Stimulated activated CD4-positive, alpha-beta T cell treated with anti-CD3 and anti-CD28 coated beads, Interleukin-15, amount 100 ng/mL, for 24 hours (primary cell): ENCODE measurements around the gene UBA3.
A peak's percentile ranks its signal among the peaks of the same experiment; 100 is the strongest.

ENCODE experiments used
- DNase-seq: peaks from one replicate; pipeline ENCODE4 v3.0.0-alpha.2; 2020

The UBA3 gene

GRCh38 chr3:69065318-69065964 is 14.7 kb downstream of the UBA3 start:
- DNase-seq = no peak

DNA sequence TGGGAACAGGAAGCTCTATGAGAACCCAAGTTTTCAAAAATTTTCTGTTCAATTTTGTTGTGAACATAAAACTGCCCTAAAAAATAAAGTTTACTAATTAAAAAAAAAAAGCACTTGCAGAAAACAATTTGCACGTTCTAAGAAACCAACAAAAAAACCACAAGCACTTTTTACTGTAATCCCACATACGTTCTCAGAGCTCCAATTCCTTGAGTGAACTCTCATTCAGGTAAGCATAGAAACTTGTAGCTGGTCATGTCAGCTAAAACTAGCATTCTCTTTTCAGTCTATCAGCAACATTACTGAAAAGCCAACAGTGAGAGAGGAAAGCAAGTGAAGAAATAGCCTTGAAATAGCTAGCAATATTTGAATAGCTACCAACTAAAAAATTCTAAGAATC is 16.5 kb downstream of the UBA3 start:
- no peak for DNase-seq

DNA sequence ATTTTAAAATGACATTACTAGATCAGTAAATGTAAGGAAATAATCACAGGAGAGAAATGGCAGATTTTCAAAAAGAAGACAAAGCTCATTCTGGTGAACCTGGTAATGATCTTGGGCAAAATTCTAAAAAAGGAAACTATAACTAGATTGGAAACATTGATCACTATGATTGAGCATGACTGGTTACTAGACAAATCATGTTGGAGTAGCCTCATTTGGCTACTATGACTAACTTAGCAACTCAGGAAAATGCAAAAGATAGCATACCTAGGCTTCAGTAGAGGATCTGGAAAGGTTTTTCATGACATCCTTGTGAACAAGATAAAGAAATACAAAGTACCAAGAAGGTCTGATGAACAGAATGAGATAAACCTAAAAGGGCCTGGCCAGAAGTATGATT is 20.5 kb downstream of the UBA3 start:
- no peak for DNase-seq

DNA sequence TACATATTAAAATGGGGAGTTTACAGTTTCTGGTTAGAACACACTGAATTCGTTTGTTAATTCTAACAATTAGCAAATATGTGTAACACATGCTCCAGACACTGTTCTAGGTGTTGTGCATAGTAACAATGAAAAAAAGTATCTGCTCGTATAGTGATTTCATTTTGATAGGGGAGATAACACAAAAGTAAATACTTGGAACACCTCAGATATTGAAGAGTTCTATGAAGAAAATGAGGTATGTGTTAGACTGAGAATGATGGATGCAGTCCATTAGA is 21.3 kb downstream of the UBA3 start:
- DNase-seq = no peak

DNA sequence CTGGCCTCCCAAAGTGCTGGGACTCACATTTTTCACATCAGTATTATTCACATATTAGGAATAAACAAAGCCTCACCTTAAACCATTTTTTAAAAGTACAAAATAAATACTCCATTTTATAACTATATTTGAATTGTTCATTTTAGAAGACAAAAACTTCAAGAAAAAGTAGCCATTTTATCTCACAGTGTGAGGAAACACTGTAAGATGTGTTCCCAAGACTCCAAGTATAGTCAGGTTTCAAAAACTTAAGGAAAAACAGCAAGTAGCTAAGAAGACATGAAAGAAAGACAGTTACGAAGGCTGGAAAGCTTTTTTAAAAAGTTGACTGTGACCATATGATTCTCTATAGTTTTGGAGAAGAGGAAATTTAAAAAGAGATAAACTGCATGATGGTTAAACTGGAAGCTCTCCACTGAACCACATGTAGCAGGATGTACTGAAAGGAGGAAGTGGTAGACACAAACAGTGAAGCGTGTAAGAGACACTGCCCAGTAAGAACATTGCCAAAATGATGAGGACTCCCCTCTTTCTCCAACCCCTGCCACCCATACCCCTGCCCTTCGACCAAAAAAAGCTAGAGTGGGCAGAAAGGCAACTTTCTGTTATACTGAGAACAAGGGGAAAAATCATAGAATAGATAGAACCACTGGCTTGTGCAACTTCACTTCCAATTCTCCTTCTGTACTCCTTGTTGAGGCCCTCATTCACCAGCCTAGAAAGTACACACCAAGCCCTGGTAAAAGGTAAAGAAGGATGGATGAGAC is 21.8 kb downstream of the UBA3 start:
- no peak for DNase-seq

DNA sequence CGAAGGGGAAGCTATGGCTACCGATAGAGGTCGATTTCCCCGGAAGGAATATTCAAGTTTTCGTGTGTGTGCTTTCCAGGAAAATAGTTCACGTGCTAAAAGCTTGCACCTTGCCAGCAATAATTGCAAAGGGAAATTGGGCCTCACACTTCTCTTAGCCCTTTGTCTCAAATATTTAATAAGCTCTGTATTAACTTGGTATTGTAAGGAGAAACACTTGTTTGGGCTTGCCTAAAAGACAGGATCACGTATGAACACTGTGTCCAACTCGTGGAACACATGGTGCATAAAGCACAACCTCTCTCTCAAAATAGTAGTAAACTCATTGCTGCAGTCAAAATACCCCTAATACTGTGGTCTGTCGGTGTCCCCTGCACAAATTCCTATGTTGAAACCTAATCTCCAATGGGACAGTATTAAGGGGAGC is 27.7 kb downstream of the UBA3 start:
- no peak for DNase-seq

DNA sequence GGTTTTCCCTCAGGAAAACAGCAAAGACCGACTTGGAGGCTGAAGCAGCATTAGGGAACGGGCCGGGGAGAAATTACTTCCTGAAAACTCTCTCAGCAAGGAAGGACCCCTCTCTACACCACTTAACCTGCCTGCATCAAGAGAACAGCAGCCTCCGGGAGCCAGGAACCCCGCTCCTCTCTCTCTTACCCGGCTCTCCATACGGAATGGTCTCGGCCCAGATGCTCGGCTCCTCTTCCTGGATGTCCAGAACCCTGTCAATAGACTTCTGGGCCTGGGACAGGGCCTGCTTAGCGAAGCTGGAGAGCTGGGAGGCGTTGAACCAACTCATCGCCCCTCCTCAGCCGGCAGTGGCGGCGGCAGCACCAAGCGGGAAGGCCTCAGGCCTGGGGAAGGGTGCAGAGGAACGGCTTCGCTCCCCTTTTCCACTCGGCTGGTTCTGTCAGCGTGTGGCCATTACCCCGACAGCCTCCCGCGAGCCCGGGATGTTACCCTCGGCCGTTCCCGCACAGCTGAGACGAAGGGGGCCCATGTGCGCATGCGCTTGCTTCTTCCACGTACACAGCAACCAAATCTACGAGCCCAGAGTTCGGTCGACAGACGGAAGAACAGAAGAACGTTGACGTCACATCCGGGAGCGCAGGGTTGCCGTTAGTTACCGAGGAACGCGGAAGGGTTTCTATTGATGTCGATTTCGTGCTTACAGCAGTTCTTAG is 28.3 kb downstream of the UBA3 start, which contains the start of gene TMF1:
TMF1 (minus strand) TSS at position 578 of the 716 bp plus-strand sequence; CDS start at position 331, 247 bp downstream.
- DNase-seq = peak; percentile 98

GRCh38 chr3:69048990-69049389 is 31.2 kb downstream of the UBA3 start:
- DNase-seq = no peak

DNA sequence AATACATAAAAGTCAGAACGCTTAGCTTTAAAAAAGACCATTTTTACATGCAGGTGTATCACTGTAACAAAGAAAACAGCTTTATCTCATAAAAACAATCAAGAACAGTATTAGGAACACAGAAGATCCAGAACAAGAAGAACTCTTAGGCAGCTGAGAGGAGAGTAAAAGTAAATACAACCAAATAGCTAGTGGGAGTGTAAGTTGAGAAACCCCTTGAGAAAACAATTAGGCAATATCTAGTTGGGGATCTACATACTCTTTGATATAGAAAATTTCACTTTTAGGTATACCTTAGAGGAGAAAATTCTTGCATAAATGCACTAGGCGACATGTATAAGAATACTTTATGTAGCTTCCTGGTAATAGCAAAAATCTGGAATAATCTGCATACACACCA is 35.6 kb downstream of the UBA3 start:
- no peak for DNase-seq

GRCh38 chr3:69033470-69033869 is 46.7 kb downstream of the UBA3 start:
- no peak for DNase-seq

- DNase-seq = no peak
These were observed 47.4 kb downstream of the UBA3 start for GRCh38 chr3:69032737-69033136.

- DNase-seq = no peak
These were observed 48.0 kb downstream of the UBA3 start for GRCh38 chr3:69032142-69032541.

- DNase-seq = no peak
These were observed 48.5 kb downstream of the UBA3 start for GRCh38 chr3:69031635-69032034.

DNA sequence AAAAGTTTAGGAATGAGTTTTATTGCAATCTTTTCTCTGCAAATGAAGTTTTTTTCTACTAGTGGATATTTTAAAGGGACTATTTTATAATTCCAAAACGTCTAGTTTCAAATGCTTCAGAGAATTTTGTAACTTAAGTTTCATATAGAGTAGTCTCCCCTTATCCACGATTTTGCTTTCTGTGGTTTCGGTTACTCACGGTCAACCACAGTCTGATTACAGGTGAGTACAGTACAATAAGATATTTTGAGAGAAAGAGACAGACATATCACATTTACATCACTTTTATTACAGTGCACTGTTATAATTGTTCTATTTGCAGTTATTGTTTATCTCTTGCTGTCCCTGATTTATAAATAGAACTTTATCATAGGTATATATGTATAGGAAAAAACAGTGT is 59.3 kb downstream of the UBA3 start:
- no peak for DNase-seq

DNA sequence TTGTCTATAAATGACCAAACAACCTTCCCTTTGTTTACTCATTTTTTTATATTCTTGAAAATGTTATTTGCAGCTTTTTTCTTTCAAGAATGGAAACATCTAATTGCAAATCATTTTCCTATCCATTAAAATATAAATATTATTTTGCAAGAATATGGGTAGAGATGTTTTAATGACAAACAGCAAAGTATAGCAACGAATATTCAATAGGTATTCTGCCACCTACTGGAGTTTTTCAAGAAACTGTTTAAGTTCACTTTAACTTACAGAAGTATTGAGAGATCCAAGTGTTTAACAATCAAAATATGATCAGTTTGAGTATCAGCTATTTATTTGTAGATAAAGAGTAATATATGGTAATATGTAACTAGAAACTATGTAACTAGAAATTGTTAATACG is 59.7 kb downstream of the UBA3 start:
- DNase-seq = no peak

- DNase-seq = no peak
These were observed 63.3 kb downstream of the UBA3 start for GRCh38 chr3:69016901-69017300.

GRCh38 chr3:69016102-69016501 is 64.1 kb downstream of the UBA3 start:
- no peak for DNase-seq

GRCh38 chr3:69014022-69014580 is 66.1 kb downstream of the UBA3 start:
- no peak for DNase-seq

DNA sequence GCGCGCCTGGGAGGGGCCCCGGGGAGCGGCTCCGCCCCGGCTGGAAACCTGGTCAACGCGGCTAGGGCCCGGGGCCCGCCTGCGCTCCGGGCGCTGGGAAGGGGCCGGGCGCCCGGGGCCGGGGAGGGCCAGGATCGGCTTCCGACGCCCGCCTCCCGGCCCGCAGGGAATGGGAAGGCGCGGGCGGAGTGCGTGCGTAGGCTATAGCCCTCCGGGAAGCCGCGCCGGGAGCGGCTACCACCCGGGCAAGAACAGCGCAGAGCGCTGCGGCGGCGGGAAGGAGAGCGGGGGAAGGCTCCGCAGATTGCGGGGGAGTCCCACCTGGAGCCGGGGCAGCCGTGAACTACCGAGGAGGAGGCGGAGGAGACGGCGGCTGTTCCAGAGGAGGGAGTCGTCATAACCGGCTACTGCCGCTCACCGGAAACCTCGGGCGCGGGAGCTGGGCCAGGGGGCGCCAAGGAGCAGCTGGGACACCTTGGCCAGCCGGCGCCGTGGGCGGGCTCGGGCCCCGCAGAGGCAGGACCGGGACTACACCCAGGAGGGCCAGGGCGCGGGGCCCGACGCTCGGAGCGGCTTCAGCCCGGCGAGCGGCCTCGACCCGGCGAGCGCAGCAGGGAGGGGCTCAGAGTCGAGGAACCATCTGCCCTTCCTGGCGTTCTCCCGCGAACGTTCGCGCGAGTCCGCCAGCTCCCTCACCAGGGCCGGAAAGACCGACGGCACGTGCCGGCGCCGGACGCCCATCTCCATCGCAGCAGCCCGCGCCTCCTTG is 66.7 kb downstream of the UBA3 start, which contains the start of gene EOGT:
EOGT (minus strand) TSS at position 432 of the 769 bp plus-strand sequence. CDS start 3,838 bp downstream, outside the sequence.
- DNase-seq = peak; percentile 91

GRCh38 chr3:69012800-69013252 is 67.3 kb downstream of the UBA3 start:
- no peak for DNase-seq

GRCh38 chr3:69012100-69012799 is 67.9 kb downstream of the UBA3 start:
- DNase-seq = no peak

- DNase-seq = no peak
These were observed 69.0 kb downstream of the UBA3 start for GRCh38 chr3:69011096-69011730.
